HG03025 (cell line): ENCODE data around the gene KREMEN1.
"Not testable (repeated sequence)": the region's sequence is repeated elsewhere in the genome, so short reads cannot be mapped to it uniquely, and the experiment has no call there.

ENCODE experiments used
- ATAC-seq: cut with Tn5 transposase; IDR thresholded peaks from one replicate; pipeline ENCODE4 v1.9.1; 2021; ENCODE audit warnings: mild to moderate bottlenecking, moderate library complexity; ENCODE audit not compliant: unreplicated experiment, low FRiP score

The KREMEN1 gene

GRCh38 chr22:29096736-29097669 is 24.2 kb downstream of the KREMEN1 start:
- no peak for ATAC-seq

GRCh38 chr22:29098296-29098695 is 25.5 kb downstream of the KREMEN1 start:
- no peak for ATAC-seq

GRCh38 chr22:29102300-29102699 is 29.5 kb downstream of the KREMEN1 start:
- no peak for ATAC-seq

- no peak for ATAC-seq
Observed at GRCh38 chr22:29103121-29103520, 30.3 kb downstream of the KREMEN1 start.

- ATAC-seq: no peak
Observed at GRCh38 chr22:29105468-29105867, 32.6 kb downstream of the KREMEN1 start.

- no peak for ATAC-seq
Observed at GRCh38 chr22:29106839-29107238, 34.0 kb downstream of the KREMEN1 start.

GRCh38 chr22:29108137-29108536 is 35.3 kb downstream of the KREMEN1 start:
- ATAC-seq: no peak

GRCh38 chr22:29109822-29110221 is 37.0 kb downstream of the KREMEN1 start:
- ATAC-seq: no peak

GRCh38 chr22:29110946-29111345 is 38.1 kb downstream of the KREMEN1 start:
- no peak for ATAC-seq

- no peak for ATAC-seq
Observed at GRCh38 chr22:29112121-29112520, 39.3 kb downstream of the KREMEN1 start.

- ATAC-seq: no peak
Observed at GRCh38 chr22:29112681-29113080, 39.8 kb downstream of the KREMEN1 start.

- no peak for ATAC-seq
Observed at GRCh38 chr22:29113319-29113718, 40.5 kb downstream of the KREMEN1 start.

GRCh38 chr22:29114392-29114791 is 41.6 kb downstream of the KREMEN1 start:
- no peak for ATAC-seq

- ATAC-seq: no peak
Observed at GRCh38 chr22:29115682-29116288, 43.0 kb downstream of the KREMEN1 start.

GRCh38 chr22:29116397-29117123 is 43.7 kb downstream of the KREMEN1 start:
- no peak for ATAC-seq

GRCh38 chr22:29117799-29118477 is 45.1 kb downstream of the KREMEN1 start:
- ATAC-seq: no peak

GRCh38 chr22:29120098-29120912 is 47.5 kb downstream of the KREMEN1 start:
- not testable (repeated sequence) for ATAC-seq

GRCh38 chr22:29121124-29121523 is 48.3 kb downstream of the KREMEN1 start:
- no peak for ATAC-seq

GRCh38 chr22:29122041-29122440 is 49.2 kb downstream of the KREMEN1 start:
- ATAC-seq: no peak
